ENCODE measurements around the gene PGBD5. TPM values are rescaled to one million over a fixed set of nuclear protein-coding genes. Genes with fewer than 3 reads are reported as not detected.
"Not testable (repeated sequence)": the region's sequence is repeated elsewhere in the genome, so short reads cannot be mapped to it uniquely, and the experiment has no call there.

Gene PGBD5
- total RNA-seq, 5 donors from 2014 or later (not counting 1 experiment from before 2014, with no cell fraction given), result 0.03 to 0.09 (median 0.09) TPM; not detected in 2

GRCh38 chr1:230414102-230414501, 12.0 kb downstream of the PGBD5 start:
- no peaks in the 10 kb centered on the region for H3K4me1 ChIP-seq (ENCODE audit: control insufficient read depth in 1 of 2, extremely low read depth in 1 of 2, insufficient read depth in 2 of 2, low read length in 2 of 2)
- no peaks in the 10 kb centered on the region for H3K36me3 Mint-ChIP-seq
- H3K9me3 Mint-ChIP-seq, result no peaks in the 10 kb centered on the region
- H3K27ac ChIP-seq (ENCODE audit: low read length), result no peak overlapping the region
- WGBS (ENCODE audit: insufficient coverage), result 92% methylated on average over 3 of the region's 4 CpGs
- H3K4me3 ChIP-seq (ENCODE audit: control insufficient read depth in 1 of 2, extremely low read depth in 1 of 2, low read length in 1 of 2), result no peak overlapping the region
- POLR2A ChIA-PET, result no interaction called here
- H3K4me3 Mint-ChIP-seq, result no peak overlapping the region
- no peaks in the 10 kb centered on the region for H3K36me3 ChIP-seq (ENCODE audit: control insufficient read depth in 2 of 2, extremely low read depth in 1 of 2, insufficient read depth in 1 of 2, low read length in 1 of 2)
- no peaks in the 10 kb centered on the region for H3K4me1 Mint-ChIP-seq
- no peak for DNase-seq
- peaks cover 46 to 54% of the 10 kb centered on the region in 2 donors for H3K27me3 Mint-ChIP-seq
- peaks cover 2 to 18% of the 10 kb centered on the region in 2 experiments for H3K27me3 ChIP-seq (replicated peaks in 1 of 2; ENCODE audit: control insufficient read depth in 2 of 2, extremely low read depth in 1 of 2, insufficient read depth in 2 of 2, low read length in 1 of 2)
- H3K9me3 ChIP-seq, result no peaks in the 10 kb centered on the region
- no peak for ATAC-seq (replicated peaks in 1 of 4)
- no peak overlapping the region for H3K27ac Mint-ChIP-seq
- CTCF ChIA-PET, result no interaction called here

DNA sequence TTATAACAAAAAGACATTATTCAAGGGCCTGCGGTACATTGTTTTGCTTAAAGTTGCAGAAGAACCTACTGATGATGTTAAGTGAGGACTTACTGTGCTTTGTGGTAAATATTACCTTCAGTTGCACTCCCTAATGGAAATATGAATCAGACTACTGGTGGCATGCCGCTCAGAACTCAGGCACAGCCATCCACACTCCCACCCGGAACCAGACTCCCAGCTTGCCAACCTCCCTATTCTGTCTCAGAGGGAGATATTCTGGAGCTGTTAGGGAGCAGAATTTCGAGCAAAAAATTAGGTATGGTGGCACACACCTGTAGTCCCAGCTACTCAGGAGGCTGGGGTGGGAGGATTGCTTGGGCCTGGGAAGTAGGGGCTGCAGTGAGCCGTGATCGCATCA, 13.1 kb downstream of the PGBD5 start:
- Histone ChIP-seq H3K4me1 (ENCODE audit: control insufficient read depth in 1 of 2, extremely low read depth in 1 of 2, insufficient read depth in 2 of 2, low read length in 2 of 2) (no peaks in the 10 kb centered on the region), H3K4me3 (ENCODE audit: control insufficient read depth in 1 of 2, extremely low read depth in 1 of 2, low read length in 1 of 2) (no peak overlapping the region), H3K9me3 (no peaks in the 10 kb centered on the region), H3K27ac (ENCODE audit: low read length) (no peak overlapping the region), H3K36me3 (ENCODE audit: control insufficient read depth in 2 of 2, extremely low read depth in 1 of 2, insufficient read depth in 1 of 2, low read length in 1 of 2) (no peaks in the 10 kb centered on the region), H3K27me3 (replicated peaks in 1 of 2; ENCODE audit: control insufficient read depth in 2 of 2, extremely low read depth in 1 of 2, insufficient read depth in 2 of 2, low read length in 1 of 2) (peaks cover 1 to 14% of the 10 kb centered on the region in 2 experiments)
- no peak overlapping the region for H3K4me3 Mint-ChIP-seq
- no peaks in the 10 kb centered on the region for H3K9me3 Mint-ChIP-seq
- WGBS (ENCODE audit: insufficient coverage), result 20% methylated on average over 1 of the region's 6 CpGs
- peaks cover 36 to 45% of the 10 kb centered on the region in 2 donors for H3K27me3 Mint-ChIP-seq
- H3K4me1 Mint-ChIP-seq, result no peaks in the 10 kb centered on the region
- no peaks in the 10 kb centered on the region for H3K36me3 Mint-ChIP-seq
- H3K27ac Mint-ChIP-seq, result no peak overlapping the region
- ATAC-seq (replicated peaks in 1 of 4), result no peak
- DNase-seq, result no peak
- ChIA-PET CTCF (no interaction called here), POLR2A (no interaction called here)

DNA sequence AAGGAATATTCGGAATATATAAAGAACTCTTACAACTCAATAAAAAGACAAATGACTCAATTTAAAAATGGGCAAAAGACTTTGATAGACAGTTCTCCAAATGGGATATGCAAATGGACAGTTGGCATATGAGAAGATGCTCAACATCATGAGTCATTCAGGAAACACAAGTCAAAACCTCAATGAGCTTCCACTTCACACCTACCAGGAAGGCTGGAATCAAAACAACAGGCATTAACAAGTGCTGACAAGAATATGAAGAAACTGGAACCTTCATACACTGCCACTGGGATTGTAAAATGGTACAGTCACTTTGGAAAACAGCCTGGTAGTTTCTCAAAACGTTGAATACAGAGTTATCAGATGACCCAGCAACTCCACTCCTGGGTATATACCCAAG, 17.2 kb downstream of the PGBD5 start:
- no peaks in the 10 kb centered on the region for H3K4me1 ChIP-seq (ENCODE audit: control insufficient read depth in 1 of 2, extremely low read depth in 1 of 2, insufficient read depth in 2 of 2, low read length in 2 of 2)
- no CpG with 5 or more reads among the region's 2 CpGs for WGBS (ENCODE audit: insufficient coverage)
- H3K9me3 Mint-ChIP-seq, result no peaks in the 10 kb centered on the region
- ChIA-PET POLR2A (interaction anchor here in 1 of 2 donors (0.6 kb wide), 1 partner anchor 48 kb away, joined by 3 read pairs; no protein-coding TSS in a partner anchor), CTCF (no interaction called here)
- H3K27me3 Mint-ChIP-seq, result peaks cover 9 to 17% of the 10 kb centered on the region in 2 donors
- no peak overlapping the region for H3K4me3 ChIP-seq (ENCODE audit: control insufficient read depth in 1 of 2, extremely low read depth in 1 of 2, low read length in 1 of 2)
- ATAC-seq (replicated peaks in 1 of 4) (no peak), DNase-seq (no peak)
- H3K27ac Mint-ChIP-seq, result no peak overlapping the region
- no peak overlapping the region for H3K27ac ChIP-seq (ENCODE audit: low read length)
- H3K36me3 Mint-ChIP-seq, result no peaks in the 10 kb centered on the region
- peaks cover 0 to 13% of the 10 kb centered on the region in 2 experiments for H3K27me3 ChIP-seq (replicated peaks in 1 of 2; ENCODE audit: control insufficient read depth in 2 of 2, extremely low read depth in 1 of 2, insufficient read depth in 2 of 2, low read length in 1 of 2)
- no peaks in the 10 kb centered on the region for H3K36me3 ChIP-seq (ENCODE audit: control insufficient read depth in 2 of 2, extremely low read depth in 1 of 2, insufficient read depth in 1 of 2, low read length in 1 of 2)
- H3K4me1 Mint-ChIP-seq, result no peaks in the 10 kb centered on the region
- no peak overlapping the region for H3K4me3 Mint-ChIP-seq
- H3K9me3 ChIP-seq, result no peaks in the 10 kb centered on the region

GRCh38 chr1:230407351-230407750, 18.8 kb downstream of the PGBD5 start:
- H3K4me3 Mint-ChIP-seq, result no peak overlapping the region
- DNase-seq, result no peak
- peaks cover 12 to 17% of the 10 kb centered on the region in 2 donors for H3K27me3 Mint-ChIP-seq
- H3K27ac Mint-ChIP-seq, result no peak overlapping the region
- no peak for ATAC-seq (replicated peaks in 1 of 4)
- no peaks in the 10 kb centered on the region for H3K9me3 ChIP-seq
- 92% methylated on average over 1 of the region's 2 CpGs for WGBS (ENCODE audit: insufficient coverage)
- H3K36me3 Mint-ChIP-seq, result no peaks in the 10 kb centered on the region
- H3K27ac ChIP-seq (ENCODE audit: low read length), result no peak overlapping the region
- H3K27me3 ChIP-seq (replicated peaks in 1 of 2; ENCODE audit: control insufficient read depth in 2 of 2, extremely low read depth in 1 of 2, insufficient read depth in 2 of 2, low read length in 1 of 2), result peaks cover 0 to 19% of the 10 kb centered on the region in 2 experiments
- no peaks in the 10 kb centered on the region for H3K9me3 Mint-ChIP-seq
- H3K4me1 ChIP-seq (ENCODE audit: control insufficient read depth in 1 of 2, extremely low read depth in 1 of 2, insufficient read depth in 2 of 2, low read length in 2 of 2), result no peaks in the 10 kb centered on the region
- ChIA-PET CTCF (no interaction called here), POLR2A (no interaction called here)
- no peaks in the 10 kb centered on the region for H3K4me1 Mint-ChIP-seq
- no peak overlapping the region for H3K4me3 ChIP-seq (ENCODE audit: control insufficient read depth in 1 of 2, extremely low read depth in 1 of 2, low read length in 1 of 2)
- no peaks in the 10 kb centered on the region for H3K36me3 ChIP-seq (ENCODE audit: control insufficient read depth in 2 of 2, extremely low read depth in 1 of 2, insufficient read depth in 1 of 2, low read length in 1 of 2)

DNA sequence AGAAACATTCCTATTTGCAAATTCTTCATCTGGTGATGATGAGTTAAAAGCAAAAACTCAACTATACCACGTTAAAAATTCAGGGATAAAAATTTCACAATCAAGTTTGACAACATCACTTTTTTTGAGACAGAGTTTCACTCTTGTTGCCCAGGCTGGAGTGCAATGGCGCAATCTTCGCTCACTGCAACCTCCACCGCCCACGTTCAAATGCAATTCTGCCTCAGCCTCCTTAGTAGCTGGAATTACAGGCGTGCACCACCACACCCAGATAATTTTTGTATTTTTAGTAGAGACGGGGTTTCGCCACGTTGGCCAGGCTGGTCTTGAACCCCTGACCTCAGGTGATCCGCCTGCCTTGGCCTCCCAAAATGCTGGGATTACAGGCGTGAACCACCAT, 19.4 kb downstream of the PGBD5 start:
- H3K27me3 Mint-ChIP-seq, result peaks cover 9 to 15% of the 10 kb centered on the region in 2 donors
- H3K4me3 Mint-ChIP-seq; ATAC-seq (replicated peaks in 1 of 4); H3K36me3 ChIP-seq (ENCODE audit: control insufficient read depth in 2 of 2, extremely low read depth in 1 of 2, insufficient read depth in 1 of 2, low read length in 1 of 2); H3K36me3 Mint-ChIP-seq; H3K4me1 ChIP-seq (ENCODE audit: control insufficient read depth in 1 of 2, extremely low read depth in 1 of 2, insufficient read depth in 2 of 2, low read length in 2 of 2); H3K9me3 ChIP-seq; POLR2A ChIA-PET; H3K9me3 Mint-ChIP-seq; DNase-seq; H3K4me1 Mint-ChIP-seq; H3K4me3 ChIP-seq (ENCODE audit: control insufficient read depth in 1 of 2, extremely low read depth in 1 of 2, low read length in 1 of 2); H3K27ac Mint-ChIP-seq; H3K27ac ChIP-seq (ENCODE audit: low read length): not testable (repeated sequence)
- 90% methylated on average over 4 of the region's 11 CpGs for WGBS (ENCODE audit: insufficient coverage)
- peaks cover 0 to 25% of the 10 kb centered on the region in 2 experiments for H3K27me3 ChIP-seq (replicated peaks in 1 of 2; ENCODE audit: control insufficient read depth in 2 of 2, extremely low read depth in 1 of 2, insufficient read depth in 2 of 2, low read length in 1 of 2)
- CTCF ChIA-PET, result interaction anchor here in 1 of 2 donors (0.6 kb wide), 1 partner anchor 12 kb away, joined by 3 read pairs; no protein-coding TSS in a partner anchor

DNA sequence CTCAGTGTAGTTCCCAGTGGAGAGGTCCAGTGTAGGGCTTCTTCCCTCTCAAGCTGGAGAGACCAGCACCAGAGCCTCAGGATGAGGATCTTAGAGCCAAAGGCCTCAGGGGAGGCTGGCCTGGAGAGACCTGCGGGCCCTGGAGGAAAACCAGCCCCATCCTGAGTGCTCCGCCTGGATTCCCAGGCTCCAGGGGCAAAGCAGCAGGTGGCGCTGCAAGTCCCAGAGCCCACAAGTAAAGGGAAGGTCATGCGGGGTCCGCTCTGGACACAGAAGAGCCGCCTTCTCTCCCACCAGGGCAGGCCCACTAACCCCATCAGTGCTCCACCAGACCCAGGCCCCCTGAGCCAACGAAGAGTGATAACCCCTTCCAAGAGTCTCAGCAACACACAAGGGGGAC, 22.7 kb downstream of the PGBD5 start:
- Histone ChIP-seq H3K4me1 (ENCODE audit: control insufficient read depth in 1 of 2, extremely low read depth in 1 of 2, insufficient read depth in 2 of 2, low read length in 2 of 2) (no peaks in the 10 kb centered on the region), H3K4me3 (ENCODE audit: control insufficient read depth in 1 of 2, extremely low read depth in 1 of 2, low read length in 1 of 2) (no peak overlapping the region), H3K27ac (ENCODE audit: low read length) (no peak overlapping the region), H3K9me3 (no peaks in the 10 kb centered on the region), H3K27me3 (replicated peaks in 1 of 2; ENCODE audit: control insufficient read depth in 2 of 2, extremely low read depth in 1 of 2, insufficient read depth in 2 of 2, low read length in 1 of 2) (peaks cover 0 to 34% of the 10 kb centered on the region in 2 experiments), H3K36me3 (ENCODE audit: control insufficient read depth in 2 of 2, extremely low read depth in 1 of 2, insufficient read depth in 1 of 2, low read length in 1 of 2) (no peaks in the 10 kb centered on the region)
- no peak for DNase-seq
- Mint-ChIP-seq H3K4me3 (no peak overlapping the region), H3K4me1 (no peaks in the 10 kb centered on the region), H3K9me3 (no peaks in the 10 kb centered on the region), H3K36me3 (no peaks in the 10 kb centered on the region), H3K27ac (no peak overlapping the region), H3K27me3 (peaks cover 19 to 21% of the 10 kb centered on the region in 2 donors)
- POLR2A ChIA-PET, result no interaction called here
- WGBS (ENCODE audit: insufficient coverage), result 100% methylated on average over 2 of the region's 7 CpGs
- CTCF ChIA-PET, result no interaction called here
- no peak for ATAC-seq (replicated peaks in 1 of 4)

GRCh38 chr1:230401763-230402294, 24.3 kb downstream of the PGBD5 start:
- H3K4me1 ChIP-seq (ENCODE audit: control insufficient read depth in 1 of 2, extremely low read depth in 1 of 2, insufficient read depth in 2 of 2, low read length in 2 of 2), result no peaks in the 10 kb centered on the region
- CTCF ChIA-PET, result no interaction called here
- no peak overlapping the region for H3K4me3 Mint-ChIP-seq
- H3K27me3 ChIP-seq (replicated peaks in 1 of 2; ENCODE audit: control insufficient read depth in 2 of 2, extremely low read depth in 1 of 2, insufficient read depth in 2 of 2, low read length in 1 of 2), result peaks cover 0 to 43% of the 10 kb centered on the region in 2 experiments
- H3K27ac Mint-ChIP-seq, result no peak overlapping the region
- no peaks in the 10 kb centered on the region for H3K9me3 Mint-ChIP-seq
- no peak overlapping the region for H3K27ac ChIP-seq (ENCODE audit: low read length)
- DNase-seq (no peak), ATAC-seq (replicated peaks in 1 of 4) (no peak)
- H3K36me3 ChIP-seq (ENCODE audit: control insufficient read depth in 2 of 2, extremely low read depth in 1 of 2, insufficient read depth in 1 of 2, low read length in 1 of 2), result no peaks in the 10 kb centered on the region
- no peaks in the 10 kb centered on the region for H3K9me3 ChIP-seq
- no peaks in the 10 kb centered on the region for H3K4me1 Mint-ChIP-seq
- H3K4me3 ChIP-seq (ENCODE audit: control insufficient read depth in 1 of 2, extremely low read depth in 1 of 2, low read length in 1 of 2), result no peak overlapping the region
- POLR2A ChIA-PET, result no interaction called here
- peaks cover 27 to 34% of the 10 kb centered on the region in 2 donors for H3K27me3 Mint-ChIP-seq
- H3K36me3 Mint-ChIP-seq, result no peaks in the 10 kb centered on the region
- 62% methylated on average over 5 of the region's 8 CpGs for WGBS (ENCODE audit: insufficient coverage)

Measured in T-cell (primary cell).